Stimulated activated naive CD4-positive, alpha-beta T cell (primary cell): Measurements from ENCODE around the gene CLSTN3.
"Not testable (repeated sequence)": the region's sequence is repeated elsewhere in the genome, so short reads cannot be mapped to it uniquely, and the experiment has no call there.

Source experiments
- DNase-seq, 6 experiments: peaks; one replicate each; lab custom pipeline; 2025; lab: John Stamatoyannopoulos, UW

The CLSTN3 gene

DNA sequence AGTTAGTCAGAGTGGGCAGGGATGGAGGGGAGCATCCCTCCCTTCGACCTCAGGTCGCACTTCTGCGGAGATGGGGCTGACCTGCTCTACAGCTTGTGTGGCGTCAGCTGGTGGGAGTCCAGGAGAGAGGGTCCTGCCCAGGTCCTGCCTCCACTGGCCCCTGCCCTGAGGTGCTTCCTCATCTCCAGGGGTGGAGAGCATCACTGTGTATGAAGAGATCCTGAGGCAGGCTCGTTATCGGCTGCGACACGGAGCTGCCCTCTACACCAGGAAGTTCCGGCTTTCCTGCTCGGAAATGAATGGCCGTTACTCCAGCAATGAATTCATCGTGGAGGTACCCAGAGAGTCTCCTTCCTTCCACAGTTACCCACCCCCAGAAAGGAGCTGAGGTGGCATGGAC lies 20.2 kb downstream of the CLSTN3 start:
- no peak for DNase-seq

DNA sequence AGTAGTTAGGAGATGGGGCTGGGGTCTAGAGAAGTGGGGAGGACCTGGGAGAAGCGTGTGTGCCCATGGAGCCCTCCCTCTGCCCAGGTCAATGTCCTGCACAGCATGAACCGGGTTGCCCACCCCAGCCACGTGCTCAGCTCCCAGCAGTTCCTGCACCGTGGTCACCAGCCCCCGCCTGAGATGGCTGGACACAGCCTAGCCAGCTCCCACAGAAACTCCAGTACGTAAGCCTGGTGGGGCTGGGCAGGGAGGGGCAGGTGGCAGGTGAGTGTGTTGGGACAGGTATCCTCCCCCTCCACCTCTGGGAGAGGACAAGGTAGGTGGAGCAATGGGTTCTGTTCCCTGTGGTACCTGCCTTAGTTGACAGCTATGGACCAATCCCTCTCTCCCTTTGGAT lies 20.7 kb downstream of the CLSTN3 start:
- no peak for DNase-seq

DNA sequence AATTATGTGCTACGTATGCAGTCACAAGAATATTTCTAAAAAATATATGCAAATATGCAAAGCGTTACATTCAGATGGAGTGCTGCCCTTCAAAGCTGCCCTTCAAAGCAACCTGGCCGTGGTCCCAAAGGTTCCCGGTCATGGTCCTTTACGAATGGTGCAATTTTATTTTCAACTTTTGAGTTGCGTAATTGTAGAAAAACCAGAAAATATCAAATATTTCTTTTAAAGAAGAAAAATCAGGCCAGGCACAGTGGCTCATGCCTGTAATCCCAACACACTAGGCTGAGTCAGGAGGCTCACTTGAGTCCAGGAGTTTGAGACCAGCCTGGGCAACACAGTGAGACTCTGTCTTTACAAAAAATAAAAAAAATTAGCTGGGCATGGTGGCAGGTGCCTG lies 21.4 kb downstream of the CLSTN3 start:
- DNase-seq = no peak

DNA sequence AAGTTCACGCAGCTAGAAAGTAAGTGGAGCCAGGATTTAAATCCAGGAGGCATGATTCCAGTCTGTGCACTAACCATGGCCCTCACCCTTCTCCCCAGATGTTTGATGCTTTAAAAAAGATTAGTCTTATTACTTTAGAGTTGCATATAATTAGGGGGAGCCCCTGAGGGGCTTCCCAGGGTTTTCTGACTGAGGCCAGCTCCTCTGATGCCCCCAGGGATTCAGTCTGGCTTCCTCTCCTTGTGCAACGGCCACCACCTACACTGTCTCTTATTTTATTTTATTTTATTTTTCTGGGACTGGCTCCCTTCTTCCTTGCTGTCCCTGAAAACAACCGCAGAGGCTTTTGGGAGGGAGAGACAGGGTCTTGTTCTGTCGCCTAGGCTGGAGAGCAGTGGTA lies 22.6 kb downstream of the CLSTN3 start:
- DNase-seq = no peak

DNA sequence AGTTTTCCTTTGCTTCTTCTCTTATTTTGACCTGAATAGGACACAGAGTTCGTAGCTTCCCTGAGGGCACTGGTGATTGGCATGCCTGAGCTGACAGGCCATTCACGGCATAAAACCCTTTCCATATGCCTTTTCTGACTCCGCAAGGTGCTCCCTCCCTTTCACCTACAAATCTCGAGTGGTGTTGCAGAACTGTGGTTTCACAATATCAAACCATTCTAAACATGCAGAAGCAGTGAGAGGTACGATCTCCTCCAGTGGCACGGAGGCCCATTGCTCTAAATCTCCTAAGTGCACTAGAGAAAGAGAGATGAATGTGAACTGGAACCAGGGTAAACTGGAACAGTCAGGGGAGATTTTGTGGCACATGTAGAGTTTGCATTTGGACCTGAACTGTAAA lies 23.9 kb downstream of the CLSTN3 start:
- no peak for DNase-seq

DNA sequence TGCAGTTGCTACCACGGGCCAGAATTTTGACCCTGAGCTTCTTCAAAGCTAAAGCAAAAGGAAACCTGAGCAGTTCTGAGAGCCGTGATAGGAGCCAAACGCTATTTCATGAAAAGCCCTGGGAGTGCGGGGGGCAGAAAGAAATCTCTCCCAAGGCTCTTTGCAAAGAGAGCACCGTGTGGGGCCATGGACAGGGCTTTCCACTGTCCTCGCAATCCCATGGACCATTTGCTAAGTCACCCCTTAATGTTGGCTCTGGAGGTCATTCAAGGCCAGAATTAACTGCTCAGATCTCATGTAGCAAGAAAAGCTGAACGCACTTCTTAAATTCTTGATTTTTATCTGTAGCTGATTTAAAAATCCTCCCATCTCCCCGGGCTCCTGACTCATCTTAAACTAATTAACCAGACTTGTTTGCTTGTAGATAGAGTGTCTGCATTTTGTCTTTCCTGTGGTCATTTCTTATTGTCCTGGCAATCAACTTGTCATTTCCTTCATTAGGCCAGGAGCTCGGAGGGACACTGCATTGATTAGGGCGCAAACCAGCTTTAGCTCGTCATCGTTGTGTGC lies 24.8 kb downstream of the CLSTN3 start:
- no peak for DNase-seq

DNA sequence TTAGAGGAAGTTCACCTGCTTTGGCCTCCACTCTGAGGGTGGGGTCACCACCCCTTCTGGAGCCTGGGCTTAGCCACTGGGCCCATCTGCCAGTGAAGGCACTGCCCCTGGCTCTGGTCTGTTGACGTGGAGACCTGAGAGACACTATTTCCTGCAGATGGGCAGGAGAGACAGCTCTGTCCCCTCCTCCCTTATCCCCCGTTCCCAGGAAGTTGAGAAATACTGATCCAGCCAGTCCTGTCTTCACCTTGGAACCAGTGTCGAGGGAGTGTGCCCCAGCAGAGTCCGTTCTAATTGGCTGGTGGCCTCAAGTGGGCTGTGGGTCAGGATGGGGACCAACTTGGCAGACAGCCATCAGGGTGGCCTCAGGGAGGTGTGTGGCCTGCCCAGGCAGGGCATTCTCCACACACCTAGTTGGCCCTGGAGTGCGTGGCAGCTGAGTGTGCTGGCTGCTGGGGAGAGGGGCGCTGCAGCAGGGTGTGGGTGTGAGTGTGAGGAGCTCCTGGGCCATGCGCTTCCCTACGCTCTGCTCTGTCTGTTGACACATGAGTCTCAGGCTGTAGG lies 25.4 kb downstream of the CLSTN3 start:
- DNase-seq = no peak

DNA sequence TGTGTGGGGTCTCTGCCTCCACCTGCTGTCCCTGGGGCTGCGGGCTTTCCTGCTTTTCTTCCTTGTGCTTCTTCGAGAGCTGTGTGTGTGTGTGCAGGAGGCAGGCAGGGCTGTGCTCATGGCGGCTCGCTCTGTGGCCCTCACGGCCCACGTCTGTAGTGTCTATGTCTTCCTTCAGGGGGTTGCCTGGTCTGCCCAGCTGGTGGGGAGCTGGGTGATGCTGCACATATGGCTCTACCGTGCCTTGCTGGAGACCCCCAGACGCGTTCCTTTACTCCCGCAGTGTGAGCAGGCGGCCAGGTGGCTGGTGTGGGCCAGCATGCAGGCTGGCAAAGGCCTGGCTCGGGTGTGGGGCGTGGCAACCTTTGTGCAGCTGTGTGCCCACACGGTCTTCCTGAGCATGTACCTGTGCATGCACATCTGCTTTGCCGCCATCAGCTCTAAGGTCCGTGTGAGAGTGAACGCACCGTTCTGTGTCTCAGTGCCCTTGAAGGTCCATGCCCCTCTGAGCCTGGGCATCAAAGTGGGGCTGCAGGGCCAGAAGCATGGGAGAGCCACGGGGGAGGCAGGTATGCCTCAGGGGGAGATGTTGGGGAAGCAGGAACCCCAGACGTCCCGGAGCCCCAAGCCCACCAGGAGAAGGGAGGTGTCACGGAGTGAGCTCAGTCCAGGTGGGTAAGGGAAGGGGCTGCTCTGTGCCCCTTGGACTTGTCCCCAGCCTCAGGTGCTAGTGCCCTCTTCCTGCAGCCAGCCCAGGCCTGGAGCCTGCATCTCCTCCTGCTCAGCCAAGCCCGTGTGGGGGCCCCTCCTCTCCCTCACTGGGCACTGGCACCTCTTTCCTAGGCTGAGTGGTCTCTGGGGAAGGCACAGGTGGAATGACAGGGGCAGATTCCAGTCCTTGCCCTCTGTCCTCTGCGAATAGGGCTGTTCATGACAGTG lies 26.4 kb downstream of the CLSTN3 start:
- DNase-seq = no peak

DNA sequence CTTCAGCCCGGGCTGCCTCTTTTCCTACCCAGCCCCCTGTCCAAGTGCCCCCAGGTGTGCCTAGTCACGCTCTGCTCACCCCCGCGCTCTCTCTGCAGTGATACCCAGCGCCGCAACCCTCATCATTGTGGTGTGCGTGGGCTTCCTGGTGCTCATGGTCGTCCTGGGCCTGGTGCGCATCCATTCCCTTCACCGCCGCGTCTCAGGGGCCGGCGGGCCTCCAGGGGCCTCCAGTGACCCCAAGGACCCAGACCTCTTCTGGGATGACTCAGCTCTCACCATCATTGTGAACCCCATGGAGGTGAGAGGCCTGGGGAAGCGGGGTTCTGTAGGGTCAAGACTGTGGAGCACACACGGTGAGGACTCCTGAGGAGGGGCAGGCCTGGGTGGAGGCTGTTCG lies 27.2 kb downstream of the CLSTN3 start:
- no peak for DNase-seq

DNA sequence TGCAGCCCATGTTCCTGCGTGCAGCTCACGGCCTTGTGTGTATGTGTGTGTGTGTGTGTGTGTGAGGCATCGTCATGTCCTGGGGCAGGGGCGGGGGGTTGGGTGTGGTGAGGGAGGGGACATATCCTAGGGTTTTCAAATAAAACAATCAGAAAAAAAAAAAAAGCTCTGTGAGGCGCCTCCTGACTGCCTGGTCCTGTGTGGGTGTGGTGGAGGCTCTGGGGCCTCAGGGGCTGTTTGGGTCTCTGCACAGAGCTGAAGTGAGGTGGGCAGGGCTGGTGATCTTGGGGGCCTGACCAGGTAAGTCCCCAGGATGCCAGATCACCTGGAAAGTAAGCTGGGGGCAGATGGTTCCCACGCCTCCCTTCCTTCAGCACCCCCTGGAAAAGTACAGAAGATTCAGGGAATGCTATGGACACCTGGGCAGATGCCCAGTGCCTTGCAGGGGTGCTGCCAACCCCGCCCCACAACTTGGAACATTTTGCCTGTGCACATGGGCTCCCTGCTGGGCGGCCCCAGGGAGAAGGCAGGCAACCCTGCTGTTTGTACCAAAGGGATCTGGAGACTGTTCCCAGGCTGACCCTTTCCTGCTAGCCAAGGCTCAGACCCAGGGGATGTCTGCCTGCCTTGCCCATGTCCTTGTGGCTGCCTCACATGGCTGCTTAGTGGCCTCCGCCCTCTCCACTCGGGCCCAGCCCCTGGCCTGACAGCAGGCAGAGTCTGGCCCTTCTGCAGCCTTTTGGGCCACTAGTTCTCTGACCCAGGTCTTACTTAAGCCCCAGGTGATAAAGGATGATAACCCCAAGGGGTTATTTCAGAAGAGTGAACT lies 28.8 kb downstream of the CLSTN3 start:
- no peak for DNase-seq

DNA sequence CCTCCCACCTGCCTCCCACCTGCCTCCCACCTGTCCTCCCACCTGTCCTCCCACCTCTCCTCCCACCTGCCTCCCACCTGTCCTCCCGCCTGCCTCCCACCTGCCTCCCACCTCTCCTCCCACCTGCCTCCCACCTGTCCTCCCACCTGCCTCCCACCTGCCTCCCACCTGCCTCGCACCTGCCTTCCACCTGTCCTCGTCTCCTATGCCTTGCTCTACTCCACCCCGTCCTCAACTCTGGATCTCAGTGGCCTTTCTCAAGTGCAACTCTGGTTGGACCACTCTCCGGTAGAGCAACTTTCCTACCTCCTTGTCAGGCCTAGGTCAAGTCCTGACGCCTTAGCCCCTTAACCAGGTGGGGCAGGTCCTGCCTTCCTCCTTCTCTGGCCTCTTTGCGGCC lies 30.0 kb downstream of the CLSTN3 start:
- no peak for DNase-seq

DNA sequence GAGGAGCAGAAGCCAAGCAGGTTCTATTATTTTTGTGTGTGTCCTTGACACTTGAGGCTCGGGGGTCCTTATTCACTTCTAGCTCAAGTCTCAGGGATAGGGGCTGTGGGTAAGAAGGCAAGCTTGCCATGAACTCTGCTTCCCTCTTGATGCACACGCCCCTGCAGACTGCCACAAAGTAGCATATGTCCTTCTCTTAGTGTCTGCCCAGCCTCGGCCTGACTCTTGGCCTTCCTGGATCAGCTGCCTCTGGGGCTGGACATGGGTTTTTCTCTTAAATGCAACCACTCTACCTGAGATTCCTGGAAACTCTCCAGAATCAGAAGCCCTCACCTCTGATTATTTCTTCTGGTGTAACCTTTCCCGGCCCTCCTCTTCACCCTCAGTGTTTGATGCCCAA lies 31.2 kb downstream of the CLSTN3 start:
- no peak for DNase-seq

DNA sequence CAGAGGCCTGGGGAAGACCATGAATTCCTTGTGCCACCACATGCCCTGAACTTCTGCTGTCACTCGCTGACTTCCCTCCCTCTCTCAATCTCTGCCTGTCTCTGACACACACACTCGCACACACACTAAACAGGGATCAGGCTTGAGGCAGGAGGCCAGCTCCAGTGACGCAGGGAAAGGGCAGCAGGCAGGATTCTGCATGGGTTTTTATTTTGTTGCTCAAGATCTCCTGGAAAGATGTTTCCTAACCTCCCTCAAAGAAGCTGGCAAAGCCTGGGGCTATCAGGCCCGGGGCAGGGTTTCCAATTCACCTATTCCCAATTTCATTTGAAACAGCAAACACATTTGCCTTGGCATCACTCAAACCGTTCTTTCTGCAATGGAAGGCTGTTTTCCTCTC lies 31.6 kb downstream of the CLSTN3 start:
- no peak for DNase-seq

DNA sequence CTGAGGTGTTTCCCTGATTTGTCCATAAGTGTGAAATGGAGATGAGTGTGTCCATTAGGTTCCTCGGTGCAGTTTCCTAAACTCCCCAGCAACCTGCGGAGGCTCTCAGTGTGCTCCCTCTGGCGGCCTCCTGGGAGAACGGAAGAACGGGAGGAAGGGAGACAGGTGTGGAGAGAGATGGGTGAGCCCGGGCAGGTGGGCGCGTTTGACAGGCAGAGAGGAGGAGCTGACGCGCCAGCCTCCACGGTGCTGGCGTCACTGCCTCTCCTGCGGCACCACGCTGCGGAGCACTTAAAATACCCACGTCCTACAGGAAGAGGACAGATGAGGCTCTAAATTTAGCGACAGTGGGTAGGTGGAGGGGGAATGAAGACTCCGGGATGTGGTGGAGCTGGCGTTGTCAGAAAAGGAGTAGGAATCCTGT lies 32.5 kb downstream of the CLSTN3 start:
- DNase-seq = peak in 4 of 6 experiments; percentile 4 to 25 (median 10)

DNA sequence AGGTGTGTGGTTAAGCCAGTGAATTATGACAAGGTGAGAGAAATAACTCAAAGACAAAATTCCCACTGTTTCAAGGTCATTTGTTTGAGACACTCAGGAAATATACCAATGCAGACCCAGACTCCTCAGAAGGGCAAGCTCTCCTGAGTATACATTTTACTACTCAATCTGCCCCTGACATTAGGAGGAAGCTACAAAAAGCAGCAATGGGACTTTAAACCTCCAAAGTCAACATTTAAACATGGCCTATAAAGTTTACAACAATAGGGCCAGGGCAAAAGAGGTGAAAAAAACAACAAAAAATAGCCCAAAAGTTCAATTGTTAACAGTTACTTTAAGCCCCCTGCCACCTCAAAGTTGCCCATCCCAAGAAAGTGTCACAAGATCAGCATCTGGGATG lies 39.8 kb downstream of the CLSTN3 start:
- DNase-seq = no peak

DNA sequence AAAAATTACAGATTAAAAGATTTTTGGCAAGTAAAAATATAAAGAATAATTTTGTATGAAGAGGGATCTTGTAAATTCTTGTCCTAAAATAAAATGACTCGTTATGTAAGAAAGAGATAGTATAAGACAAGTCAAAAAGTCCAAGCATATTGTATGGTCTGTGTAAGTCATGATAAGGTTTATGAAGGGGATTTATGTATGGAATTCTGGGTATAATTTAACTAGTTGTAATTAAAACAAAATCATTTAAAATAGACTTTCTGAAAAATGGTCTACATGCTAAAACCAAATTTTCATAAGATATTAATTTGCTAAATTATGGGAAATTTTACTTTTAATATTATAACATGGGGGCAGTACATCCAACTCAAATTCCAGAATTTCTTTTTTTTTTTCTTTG lies 41.7 kb downstream of the CLSTN3 start:
- DNase-seq = no peak

DNA sequence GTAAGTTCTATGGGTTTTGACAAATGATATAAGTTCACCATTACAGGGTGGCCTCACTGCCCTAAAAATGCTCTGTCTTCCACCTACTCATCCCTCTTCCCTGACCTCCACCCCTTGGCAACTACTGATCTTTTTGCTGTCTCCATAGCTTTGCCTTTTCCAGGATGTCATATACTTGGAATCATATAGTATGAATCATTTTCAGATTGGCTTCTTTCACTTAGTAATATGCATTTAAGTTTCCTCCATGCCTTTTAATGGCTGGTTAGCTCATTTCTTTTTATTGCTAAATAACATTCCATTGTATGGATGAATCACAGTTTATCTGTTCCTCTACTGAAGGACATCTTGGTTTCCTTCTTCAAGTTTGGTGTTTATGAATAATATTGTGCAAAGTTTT lies 45.3 kb downstream of the CLSTN3 start:
- no peak for DNase-seq

DNA sequence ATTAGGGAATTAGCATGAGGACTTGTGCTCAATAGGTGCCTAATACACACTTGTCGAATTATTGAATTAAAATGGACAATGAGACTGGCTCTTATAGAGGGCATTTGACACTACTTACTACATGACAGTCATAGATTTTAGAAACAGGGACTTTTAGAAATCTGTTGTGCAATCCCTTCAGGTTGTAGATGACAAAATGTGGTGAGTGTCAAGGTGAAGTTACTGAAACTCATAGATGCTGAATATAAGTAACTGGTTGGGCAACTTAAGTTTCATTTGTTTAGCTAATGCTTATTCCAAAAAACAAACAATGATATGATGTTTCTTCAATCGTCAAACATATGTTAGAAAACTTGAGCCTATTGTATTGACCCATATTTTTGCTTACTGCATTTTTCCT lies 46.4 kb downstream of the CLSTN3 start:
- DNase-seq = no peak

DNA sequence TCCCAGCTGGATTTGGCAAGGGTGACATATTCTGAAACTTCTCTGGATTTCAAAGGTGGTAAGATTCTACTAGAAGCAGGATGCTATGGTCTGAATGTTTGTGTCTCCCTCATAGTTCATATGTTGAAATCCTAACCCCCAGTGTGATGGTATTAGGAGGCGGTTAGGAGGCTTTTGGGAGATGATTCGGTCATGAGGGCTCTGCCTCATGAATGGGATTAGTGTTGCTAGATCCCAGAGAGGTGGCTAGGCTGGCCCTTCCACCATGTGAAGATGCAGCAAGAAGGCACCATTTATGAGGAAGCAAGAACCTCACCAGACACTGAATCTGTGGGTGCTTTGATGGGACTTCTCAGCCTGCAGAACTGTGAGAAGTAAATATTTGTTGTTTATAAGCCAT lies 48.3 kb downstream of the CLSTN3 start:
- DNase-seq = no peak

DNA sequence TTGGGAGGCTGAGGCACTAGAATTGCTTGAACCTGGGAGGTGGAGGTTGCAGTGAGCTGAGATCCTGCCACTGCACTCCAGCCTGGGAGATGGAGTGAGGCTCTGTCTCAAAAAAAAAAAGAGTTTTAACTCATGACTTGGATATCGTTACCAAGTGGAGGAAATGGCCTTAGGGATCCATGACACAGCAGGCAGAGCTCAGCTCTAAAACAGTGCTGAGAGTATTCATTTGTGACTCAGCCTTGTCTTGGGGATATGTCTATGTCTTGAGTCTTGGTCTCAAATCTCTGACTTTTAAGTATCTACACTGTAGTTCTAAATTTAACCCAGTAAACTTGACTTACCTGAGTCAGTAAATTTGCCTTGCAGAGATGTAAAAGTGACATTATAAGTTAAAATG lies 50.5 kb downstream of the CLSTN3 start:
- DNase-seq = no peak

DNA sequence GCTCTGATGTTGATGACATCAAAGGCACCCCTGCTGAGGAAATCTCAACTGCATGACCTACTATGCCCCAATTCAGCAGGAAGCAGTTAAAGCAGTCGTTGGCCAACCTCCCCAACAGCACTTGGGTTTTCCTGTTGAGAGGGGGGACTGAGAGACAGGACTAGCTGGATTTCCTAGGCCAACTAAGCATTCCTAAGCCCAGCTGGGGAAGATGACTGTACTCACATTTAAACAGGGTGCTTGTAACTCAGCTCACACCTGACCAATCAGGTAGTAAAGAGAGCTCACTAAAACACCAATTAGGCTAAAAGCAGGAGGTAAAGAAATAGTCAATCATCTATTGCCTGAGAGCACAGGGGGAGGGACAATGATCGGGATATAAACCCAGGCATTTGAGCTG lies 55.9 kb downstream of the CLSTN3 start:
- DNase-seq = not testable (repeated sequence)
